GM20000 (cell line): ENCODE results near the gene CORO2B.

Experiments
- DNase-seq: peaks from one replicate; pipeline ENCODE4 v3.0.0; 2012; ENCODE audit warnings: low spot score
- CTCF ChIP-seq: IDR thresholded peaks from 2 replicates; pipeline ENCODE4 v1.5.1; 2012; ENCODE audit warnings: mild to moderate bottlenecking, control low read depth; ENCODE audit errors: extremely low read depth, missing control alignments

CORO2B gene

GRCh38 chr15:68574046-68574445, 4.7 kb upstream of the CORO2B start:
- TF ChIP-seq CTCF, result no peak
- DNase-seq, result no peak

- no peak for TF ChIP-seq CTCF
- DNase-seq, result no peak
Measured at GRCh38 chr15:68574629-68575028, 4.2 kb upstream of the CORO2B start.

GRCh38 chr15:68576235-68576892, 2.4 kb upstream of the CORO2B start:
- TF ChIP-seq CTCF, result no peak
- DNase-seq, result no peak

GRCh38 chr15:68578175-68578979, 416 bp upstream of the CORO2B start:
- DNase-seq, result peak; percentile 51
- TF ChIP-seq CTCF, result no peak

- no peak for TF ChIP-seq CTCF
- no peak for DNase-seq
Measured at GRCh38 chr15:68580026-68580882, 1.5 kb downstream of the CORO2B start.

- TF ChIP-seq CTCF, result no peak
Measured at GRCh38 chr15:68580883-68581155, 2.0 kb downstream of the CORO2B start.

GRCh38 chr15:68581725-68582124, 2.9 kb downstream of the CORO2B start:
- no peak for TF ChIP-seq CTCF
- no peak for DNase-seq

More at GRCh38 chr15:68580883-68581155, 2.0 kb downstream of the CORO2B start:
- no peak for DNase-seq
